Astrocyte of the spinal cord (primary cell): ENCODE data around the gene CMPK1.
"Not testable (repeated sequence)": the region's sequence is repeated elsewhere in the genome, so short reads cannot be mapped to it uniquely, and the experiment has no call there.

ENCODE experiments used
- DNase-seq: peaks from one replicate; pipeline ENCODE4 v3.0.0; 2011; ENCODE audit warnings: low read depth, low spot score
- H3K4me3 ChIP-seq: 2 replicates; pipeline ENCODE4 v1.5.1; 2011; ENCODE audit warnings: low read depth, mild to moderate bottlenecking, low read length, moderate library complexity
- CTCF ChIP-seq: IDR thresholded peaks from 2 replicates; pipeline ENCODE4 v1.5.1; 2012; ENCODE audit warnings: low read depth, mild to moderate bottlenecking, low read length, inconsistent platforms
- in situ Hi-C: cut with HindIII; loops from 2 replicates; pipeline ENCODE4 v1.10.0; 2017; ENCODE audit warnings: low sequenced_read_pairs

Gene CMPK1

GRCh38 chr1:47333578-47333921 lies at the start of gene CMPK1:
TSS of gene CMPK1 (plus strand) at chr1:47333790. CDS start at chr1:47333946, 156 bp downstream.
- H3K4me3 ChIP-seq = peak within 1 kb of the TSS; percentile 94
- in situ Hi-C loops = no loop called here
- DNase-seq = peak; percentile 85
- TF ChIP-seq CTCF = peak; percentile 13

DNA sequence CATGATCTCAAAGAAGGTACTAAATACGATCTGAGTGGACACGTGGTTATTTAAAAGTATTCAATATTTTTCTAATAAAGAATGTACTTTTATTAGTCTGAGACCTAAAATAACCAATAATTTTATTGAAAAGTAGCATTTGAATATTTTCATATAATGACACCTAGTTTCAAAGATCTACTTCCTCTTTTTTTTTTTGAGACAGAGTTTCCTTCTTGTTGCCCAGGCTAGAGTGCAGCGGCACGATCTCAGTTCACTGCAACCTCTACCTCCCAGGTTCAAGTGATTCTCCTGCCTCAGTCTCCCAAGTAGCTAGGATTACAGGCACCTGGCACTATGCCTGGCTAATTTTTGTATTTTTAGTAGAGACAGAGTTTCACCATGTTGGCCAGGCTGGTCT lies 45.5 kb upstream of the CMPK1 start:
- H3K4me3 ChIP-seq, in situ Hi-C loops, DNase-seq: not testable (repeated sequence)

- DNase-seq, in situ Hi-C loops, H3K4me3 ChIP-seq: not testable (repeated sequence)
Measured at GRCh38 chr1:47294863-47295262, 38.7 kb upstream of the CMPK1 start.

DNA sequence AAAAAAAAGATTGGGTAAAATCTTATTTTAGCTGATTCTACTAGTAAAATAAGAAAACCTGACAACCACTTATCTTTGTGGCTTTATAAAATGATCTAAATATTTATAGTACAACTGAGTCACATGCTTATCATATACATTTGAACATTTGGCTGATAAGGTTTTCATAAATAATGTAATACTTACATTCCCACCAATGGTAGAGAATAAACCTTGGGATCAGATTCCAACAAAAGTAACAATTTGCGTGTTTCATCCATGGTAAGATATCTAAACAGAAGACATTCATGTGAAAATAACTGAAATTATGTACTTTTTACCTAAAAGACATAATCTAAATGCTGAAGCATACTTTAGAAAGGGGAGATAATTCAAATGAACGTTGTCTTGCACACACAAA lies 38.0 kb upstream of the CMPK1 start:
- H3K4me3 ChIP-seq = no peak overlapping the region
- TF ChIP-seq CTCF = no peak
- DNase-seq = no peak
- in situ Hi-C loops = no loop called here

DNA sequence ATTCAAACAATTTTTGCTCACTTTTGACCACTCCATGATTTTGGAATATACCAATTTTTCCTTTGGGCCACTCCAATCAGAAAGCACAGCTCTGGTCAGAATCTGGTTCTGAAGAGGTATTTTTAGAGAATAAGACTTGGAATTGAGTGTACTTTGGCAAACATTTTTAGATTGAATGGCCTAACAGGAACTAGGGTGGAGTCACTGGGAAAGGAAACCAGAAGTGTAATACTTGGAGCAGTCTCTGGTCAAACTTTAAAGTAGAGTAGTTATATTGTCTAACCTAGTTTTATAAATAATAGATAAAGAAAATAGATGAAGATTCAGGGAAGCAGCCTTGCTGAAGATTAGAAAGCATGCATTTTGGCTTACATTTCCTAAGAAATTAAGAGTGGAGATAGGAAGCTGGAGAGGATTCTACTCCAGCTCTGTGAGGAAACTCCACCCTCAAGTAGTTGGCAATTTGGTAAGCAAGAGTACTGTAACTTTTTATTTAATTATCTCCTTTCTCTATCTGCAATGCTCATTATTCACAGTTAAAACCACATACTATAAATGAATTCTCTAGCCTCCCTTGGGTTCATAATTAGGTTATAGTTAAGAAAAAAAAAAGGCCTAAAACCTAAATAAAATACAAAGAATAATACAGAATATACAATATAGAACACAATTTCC lies 35.4 kb upstream of the CMPK1 start:
- no peak for DNase-seq
- no peak for TF ChIP-seq CTCF
- in situ Hi-C loops = no loop called here
- H3K4me3 ChIP-seq = no peak overlapping the region

GRCh38 chr1:47302472-47302871 lies 31.1 kb upstream of the CMPK1 start:
- DNase-seq = no peak
- TF ChIP-seq CTCF = no peak

DNA sequence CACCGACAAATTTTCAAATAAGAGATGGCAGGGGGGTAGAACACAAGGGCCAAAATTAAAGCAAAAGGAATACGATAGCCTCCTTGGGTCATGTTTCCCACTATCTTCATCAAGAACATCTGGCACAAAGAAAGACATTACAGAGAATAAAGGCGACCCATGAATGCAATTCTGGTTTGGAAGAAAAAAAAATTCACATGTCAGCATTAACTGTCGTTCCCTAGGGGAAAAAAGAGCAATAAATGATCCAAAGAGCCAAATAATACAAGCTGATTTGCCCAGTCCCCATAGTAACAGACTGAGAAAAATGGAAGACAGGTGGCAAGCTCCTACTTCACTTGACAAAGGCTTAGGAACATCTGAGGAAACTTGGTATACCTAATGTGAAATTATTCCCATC lies 24.2 kb upstream of the CMPK1 start:
- no peak for DNase-seq
- H3K4me3 ChIP-seq = no peak overlapping the region
- TF ChIP-seq CTCF = no peak
- in situ Hi-C loops = no loop called here

More at GRCh38 chr1:47302472-47302871, 31.1 kb upstream of the CMPK1 start:
- H3K4me3 ChIP-seq = no peak overlapping the region
- in situ Hi-C loops = no loop called here
